HG02798 (cell line): ENCODE results near the gene RBM3.
"Not testable (repeated sequence)": the region's sequence is repeated elsewhere in the genome, so short reads cannot be mapped to it uniquely, and the experiment has no call there.

Source experiments
- ATAC-seq: cut with Tn5 transposase; IDR thresholded peaks from one replicate; pipeline ENCODE4 v1.9.1; 2021; ENCODE audit warnings: mild to moderate bottlenecking; ENCODE audit not compliant: unreplicated experiment, poor library complexity

RBM3 gene

DNA sequence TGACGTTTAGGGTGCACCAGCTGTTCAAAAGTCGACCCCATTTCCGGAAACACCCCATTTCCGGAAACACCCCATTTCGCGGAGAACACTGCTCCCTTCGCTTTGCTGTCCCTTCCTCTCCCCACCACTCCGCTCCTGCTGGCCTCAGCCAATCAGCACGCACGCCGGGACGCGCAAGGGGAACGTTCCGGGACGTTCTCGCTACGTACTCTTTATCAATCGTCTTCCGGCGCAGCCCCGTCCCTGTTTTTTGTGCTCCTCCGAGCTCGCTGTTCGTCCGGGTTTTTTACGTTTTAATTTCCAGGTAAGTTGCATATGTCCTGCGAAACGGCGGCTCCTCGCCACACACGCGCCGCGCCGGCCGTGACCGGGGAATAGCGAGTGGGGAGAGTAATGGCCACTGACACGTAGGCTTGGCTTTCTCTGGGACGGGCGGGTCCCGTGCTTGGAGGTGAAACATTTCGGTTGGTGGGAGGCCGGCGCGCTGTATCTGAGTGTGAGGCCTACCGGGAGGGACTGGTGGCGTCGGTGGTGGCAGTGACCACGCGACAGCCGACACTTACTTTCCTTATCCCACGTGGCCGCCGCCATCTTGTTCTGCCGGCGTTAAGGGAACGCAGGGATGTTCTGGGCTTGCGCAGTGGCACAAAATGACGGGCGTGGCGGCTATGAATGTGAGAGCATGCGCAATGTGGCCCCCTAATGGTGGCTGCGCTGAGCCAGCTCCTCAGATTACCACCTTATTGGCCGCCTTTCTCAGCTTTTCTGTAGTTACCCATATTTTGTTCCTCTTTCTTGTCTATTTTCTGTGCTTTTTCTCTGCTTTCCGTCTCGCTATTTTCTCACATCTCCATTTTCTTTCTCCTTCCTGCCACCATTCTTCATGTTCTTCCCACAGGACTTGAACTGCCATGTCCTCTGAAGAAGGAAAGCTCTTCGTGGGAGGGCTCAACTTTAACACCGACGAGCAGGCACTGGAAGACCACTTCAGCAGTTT, at the start of gene RBM3:
TSS of gene RBM3 (plus strand) at position 215 of the 997 bp plus-strand sequence. CDS start at position 912, 697 bp downstream.
- peak; percentile 94 for ATAC-seq

DNA sequence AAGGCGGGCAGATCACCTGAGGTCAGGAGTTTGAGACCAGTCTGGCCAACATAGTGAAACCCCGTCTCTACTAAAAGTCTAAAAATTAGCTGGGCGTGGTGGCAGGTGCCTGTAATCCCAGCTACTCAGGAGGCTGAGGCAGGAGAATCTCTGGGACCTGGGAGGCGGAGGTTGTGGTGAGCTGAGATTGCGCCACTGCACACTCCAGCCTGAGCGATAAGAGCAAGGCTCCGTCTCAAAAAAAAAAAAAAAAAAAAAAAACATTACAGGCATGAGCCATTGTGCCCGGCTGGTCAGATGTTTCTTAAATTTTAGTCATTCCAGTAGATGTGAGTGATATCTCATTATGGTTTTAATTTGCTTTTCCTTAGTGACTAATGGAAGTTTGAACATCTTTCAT, 48.4 kb upstream of the RBM3 start:
- ATAC-seq: not testable (repeated sequence)

DNA sequence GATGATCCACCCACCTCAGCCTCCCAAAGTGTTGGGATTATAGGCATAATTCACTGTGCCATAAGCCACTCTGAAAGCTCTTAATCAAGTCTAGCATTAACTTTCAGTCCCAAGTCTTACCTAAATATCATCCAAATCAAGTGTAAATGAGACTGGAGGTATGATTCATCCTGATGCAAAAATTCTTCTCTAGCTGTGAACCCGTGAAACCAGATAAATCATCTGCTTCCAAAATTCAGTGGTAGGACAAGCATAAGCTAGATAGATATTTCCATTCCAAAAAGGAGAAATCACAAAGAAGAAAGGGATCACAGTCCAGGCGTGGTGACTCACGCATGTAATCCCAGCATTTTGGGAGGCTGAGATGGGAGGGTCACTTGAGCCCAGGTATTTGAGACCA, 43.5 kb upstream of the RBM3 start:
- ATAC-seq: no peak

DNA sequence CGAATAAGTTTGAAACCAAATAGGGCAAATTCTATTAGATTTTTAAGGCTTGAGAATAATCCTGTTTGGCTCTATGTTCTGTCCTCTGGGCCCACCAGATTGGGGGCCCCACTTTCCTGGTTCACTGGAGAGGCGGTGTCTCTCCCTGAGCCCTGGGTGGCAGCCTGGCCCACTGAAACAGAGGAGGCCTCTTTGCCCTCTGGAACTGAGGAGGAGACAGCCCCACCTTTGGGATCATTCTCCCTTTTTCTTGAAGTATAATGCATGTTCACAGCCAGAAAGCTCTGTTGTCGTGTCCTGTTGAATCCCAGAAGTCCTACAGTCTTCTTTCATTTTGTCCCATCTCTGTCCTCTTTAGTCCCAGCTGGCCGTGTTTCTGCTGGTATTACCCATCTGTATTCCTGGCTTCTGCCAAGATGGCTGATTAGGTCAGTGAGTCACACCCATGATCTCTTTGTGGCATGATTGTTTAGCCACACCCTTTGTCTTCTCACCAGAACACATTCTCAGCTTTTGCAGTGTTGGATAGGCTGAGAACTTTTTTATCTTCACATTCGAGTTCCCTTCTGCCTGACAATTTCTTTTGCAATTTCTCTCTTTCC, 42.8 kb upstream of the RBM3 start:
- no peak for ATAC-seq

DNA sequence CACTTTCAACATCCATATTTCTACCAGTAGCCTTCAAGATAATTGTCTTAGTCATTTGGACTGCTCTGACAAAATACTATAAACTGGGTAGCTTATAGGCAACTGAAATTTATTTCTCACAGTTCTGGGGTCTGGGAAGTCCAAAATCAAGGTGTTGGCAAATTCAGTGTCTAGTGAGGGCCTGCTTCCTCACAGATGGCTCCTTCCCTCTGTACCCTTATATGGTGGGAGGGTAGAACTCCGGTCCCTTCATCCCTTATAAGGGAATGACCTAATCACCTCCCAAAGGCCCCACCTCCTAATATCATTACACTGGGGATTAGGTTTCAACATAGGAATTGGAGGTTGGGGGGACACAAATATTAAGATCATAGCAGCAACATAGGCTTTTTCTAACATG, 42.1 kb upstream of the RBM3 start:
- no peak for ATAC-seq

DNA sequence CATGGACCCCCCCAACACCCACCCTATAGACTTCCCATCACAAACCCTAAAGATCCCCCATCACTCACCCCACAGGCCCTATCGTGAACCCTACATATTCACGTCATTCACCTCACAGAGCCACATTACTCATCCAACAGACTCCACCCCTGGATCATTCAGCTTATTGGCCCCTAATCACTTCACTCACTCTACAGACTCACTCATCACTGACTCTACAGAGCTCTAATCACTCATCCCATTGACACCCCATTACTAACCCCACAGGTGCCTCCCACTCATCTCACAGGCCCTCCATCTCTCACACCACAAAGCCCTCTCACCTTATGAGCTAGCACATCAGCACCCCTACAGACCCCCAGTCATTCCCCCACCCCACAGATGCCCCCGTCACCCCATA, 41.1 kb upstream of the RBM3 start:
- no peak for ATAC-seq

DNA sequence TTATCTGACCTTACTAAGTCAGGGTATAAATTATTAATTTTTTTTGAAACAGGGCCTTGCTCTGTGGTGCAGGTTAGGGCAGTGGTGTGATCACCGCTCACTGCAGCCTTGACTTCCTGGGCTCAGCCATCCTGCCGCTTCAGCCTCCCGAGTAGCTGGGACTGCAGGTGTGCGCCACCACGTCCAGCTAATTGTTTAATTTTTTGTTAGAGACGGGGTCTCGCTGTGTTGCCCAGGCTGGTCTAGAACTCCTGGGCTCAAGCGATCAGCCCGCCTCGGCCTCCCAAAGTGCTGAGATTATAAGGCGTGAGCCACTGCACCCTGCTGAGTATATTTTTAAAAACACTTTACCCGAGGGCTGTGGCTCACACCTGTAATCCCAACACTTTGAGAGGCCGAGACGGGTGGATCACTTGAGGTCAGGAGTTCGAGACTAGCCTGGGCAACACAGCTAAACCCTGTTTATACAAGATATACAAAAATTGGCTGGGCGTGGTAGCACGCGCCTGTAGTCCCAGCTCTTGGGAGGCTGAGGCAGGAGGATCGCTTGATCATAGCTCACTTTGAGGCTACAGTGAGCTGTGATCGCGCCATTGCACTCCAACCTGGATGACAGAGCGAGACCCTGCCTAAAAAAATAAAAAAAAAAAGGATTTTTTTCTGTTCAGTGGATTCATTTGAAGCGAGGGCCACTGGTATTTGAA, 35.5 kb upstream of the RBM3 start:
- ATAC-seq: no peak

DNA sequence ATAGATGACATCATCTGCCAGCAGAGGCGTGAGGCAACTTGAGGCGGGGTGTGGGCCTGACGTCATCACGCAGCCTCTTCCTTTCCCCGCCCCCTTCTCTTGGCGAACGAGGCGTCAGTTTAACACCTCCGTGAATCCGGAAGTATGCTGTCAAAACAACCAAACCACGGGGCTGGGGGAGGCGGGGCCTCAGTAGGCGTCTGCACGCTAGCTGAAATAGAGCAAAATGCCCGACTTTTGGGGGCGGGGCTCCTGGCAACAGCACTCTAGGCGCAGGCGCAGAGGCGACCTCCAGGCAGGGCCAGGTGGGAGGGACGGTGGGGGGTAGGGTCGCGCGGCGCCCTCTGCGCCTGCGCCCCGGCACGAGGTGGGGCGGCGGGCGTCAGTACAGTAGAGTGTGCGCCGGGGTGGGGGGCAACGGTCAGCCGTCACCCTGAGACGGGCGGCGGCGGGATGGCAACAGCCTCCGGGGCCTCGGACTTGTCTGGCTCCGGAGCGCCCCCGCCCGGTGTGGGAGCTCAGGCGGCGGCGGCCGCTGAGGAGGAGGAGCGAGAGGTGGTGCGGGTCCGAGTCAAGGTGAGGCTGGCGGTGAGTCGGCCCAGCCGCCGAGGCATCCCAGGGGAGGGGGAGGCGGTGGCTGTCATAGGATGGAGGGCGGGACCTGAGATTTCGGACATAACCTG, 34.8 kb upstream of the RBM3 start, which contains the start of gene TBC1D25:
TSS of gene TBC1D25 (plus strand) at position 370 of the 683 bp plus-strand sequence. CDS start at position 454, 84 bp downstream.
- ATAC-seq: peak; percentile 89

DNA sequence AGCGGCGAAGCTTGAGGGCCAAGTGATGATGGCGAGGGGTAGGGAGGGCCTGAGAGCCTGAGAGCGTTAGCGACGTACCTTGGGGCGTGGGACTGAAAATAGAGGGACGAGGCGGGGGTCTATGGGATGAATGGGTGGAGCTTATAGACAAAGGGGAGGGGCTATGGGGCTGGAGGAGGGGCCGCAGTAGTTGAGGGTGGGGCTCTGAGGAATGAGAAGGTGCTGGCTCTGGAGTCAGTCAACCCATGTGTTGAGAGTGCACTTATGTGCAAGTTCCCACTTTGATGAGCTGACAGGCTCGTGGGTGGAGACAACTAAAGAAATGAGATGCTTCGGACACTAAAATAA, 34.3 kb upstream of the RBM3 start:
- ATAC-seq: peak; percentile 29

DNA sequence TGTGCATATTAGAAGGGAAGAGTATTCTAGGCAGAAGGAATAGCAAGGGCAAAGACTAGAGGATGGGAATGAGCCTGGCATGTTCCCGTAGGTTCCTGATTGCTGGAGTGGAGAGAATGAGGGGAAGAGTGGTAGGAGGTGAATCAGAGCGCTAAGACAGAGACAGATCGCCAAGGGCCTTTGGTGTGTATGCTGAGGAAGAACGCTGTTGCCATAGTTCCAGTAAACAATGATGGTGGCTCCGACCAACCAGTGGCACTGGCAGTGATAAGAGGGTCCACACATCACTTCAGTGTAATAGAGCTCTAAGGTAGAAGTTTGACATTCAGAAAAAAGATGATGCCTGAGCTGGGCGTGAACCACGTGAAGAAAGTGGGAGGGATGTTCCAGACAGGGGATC, 33.8 kb upstream of the RBM3 start:
- no peak for ATAC-seq

DNA sequence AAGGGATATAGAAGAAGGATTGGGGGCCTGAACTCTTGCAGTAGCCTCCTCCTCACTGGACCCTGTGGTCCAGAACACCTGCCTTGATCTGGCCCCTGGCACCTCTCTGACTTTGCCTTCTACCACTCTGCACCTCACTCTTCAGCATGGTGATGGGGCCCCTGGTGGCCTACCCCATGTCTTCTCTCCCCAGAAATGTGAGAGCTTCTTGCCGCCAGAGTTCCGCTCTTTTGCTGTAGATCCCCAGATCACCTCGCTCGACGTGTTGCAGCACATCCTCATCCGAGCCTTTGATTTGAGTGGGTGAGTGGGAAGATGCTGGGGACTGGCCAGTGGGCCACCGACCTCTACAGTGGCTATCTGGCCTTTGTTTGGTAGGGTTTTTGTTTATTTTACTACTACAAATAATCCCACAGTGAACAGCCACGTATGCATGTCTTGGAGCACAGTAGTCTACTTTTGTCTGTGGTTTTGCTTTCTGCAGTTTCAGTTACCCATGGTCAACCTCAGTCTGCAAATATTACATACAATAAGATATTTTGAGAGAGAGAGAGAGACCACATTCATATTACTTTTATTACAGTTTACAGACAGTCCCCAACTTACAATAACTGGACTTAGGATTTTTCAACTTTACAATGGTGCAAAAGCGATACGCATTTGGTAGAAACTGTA, 33.0 kb upstream of the RBM3 start:
- no peak for ATAC-seq

DNA sequence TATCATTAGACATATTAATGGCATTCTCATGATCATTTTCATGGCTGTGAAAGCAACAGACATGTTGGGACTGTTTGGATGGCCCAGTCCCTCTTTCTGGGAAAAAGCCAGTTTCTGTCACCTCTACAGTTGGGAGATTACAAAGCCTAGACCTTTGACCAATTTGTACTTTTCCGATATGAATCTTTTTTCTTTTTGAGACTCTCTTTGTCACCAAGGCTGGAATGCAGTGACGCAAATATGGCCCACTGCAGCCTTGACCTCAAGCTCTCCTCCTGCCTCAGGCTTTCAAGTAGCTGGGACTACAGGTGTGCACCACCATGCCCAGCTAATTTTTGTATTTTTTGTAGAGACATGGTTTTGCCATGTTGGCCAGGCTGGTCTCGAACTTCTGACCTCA, 25.4 kb upstream of the RBM3 start:
- no peak for ATAC-seq

DNA sequence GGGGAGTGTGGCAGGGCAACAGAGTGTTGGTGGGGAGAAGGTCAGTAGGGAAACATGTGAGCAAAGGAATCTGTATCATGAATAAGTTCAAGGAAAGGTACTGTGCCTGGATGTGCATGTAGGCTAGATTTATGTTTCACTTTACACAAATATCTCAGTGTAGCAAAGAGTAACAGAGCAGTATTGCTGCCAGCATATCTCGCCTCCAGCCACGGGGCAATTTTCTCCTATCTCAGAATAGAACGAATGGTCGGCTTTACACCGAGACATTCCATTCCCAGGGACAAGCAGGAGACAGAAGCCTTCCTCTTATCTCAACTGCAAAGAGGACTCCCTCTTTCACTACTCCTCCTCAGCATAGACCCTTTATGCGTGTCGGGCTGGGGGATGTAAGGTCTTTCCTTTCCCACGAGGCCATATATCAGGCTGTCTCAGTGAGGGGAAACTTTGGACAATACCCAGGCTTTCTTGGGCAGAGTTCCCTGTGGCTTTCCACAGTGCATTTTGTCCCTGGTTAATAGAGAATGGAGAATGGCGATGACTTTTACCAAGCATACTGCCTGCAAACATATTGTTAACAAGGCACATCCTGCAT, 18.5 kb upstream of the RBM3 start:
- ATAC-seq: not testable (repeated sequence)

DNA sequence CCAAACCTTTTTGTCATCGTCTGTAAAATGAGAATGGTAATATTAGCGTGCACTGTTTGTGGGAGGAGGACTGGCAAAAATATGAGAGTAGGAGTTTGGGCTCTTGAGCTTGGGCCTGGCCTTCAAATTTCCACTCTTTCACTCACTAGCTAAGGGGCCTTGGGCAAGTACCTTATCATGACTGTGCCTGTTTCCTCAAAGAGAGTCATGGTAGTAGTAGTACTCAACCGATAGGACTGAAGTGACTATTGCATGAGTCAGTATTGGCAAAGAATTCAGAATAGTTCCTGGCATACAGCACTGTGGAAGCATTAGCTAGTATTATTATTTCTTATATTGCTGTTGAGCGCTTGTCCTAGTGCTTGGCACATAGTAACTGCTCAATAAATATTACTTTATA, 16.0 kb upstream of the RBM3 start:
- no peak for ATAC-seq

DNA sequence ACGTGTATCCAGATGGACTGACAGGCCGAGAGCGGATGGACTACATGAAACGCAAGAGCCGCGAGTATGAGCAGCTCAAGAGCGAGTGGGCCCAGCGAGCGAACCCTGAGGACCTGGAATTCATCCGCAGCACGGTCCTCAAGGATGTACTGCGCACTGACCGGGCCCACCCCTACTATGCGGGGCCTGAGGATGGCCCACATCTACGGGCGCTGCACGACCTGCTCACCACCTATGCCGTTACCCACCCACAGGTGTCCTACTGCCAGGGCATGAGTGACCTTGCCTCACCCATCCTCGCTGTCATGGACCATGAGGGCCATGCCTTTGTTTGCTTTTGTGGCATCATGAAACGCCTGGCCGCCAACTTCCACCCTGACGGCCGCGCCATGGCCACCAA, 14.6 kb upstream of the RBM3 start:
- ATAC-seq: no peak

DNA sequence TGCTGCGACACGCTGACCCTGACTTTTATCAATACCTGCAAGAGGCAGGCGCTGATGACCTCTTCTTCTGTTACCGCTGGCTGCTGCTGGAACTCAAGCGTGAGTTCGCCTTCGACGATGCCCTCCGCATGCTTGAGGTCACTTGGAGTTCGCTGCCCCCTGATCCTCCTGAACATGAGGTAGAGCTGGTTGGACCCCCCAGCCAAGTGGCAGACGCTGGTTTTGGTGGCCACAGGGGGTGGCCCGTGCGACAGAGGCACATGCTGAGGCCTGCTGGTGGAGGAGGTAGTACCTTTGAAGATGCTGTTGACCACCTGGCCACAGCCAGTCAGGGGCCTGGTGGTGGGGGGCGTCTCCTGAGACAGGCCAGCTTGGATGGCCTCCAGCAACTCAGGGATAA, 14.2 kb upstream of the RBM3 start:
- no peak for ATAC-seq

DNA sequence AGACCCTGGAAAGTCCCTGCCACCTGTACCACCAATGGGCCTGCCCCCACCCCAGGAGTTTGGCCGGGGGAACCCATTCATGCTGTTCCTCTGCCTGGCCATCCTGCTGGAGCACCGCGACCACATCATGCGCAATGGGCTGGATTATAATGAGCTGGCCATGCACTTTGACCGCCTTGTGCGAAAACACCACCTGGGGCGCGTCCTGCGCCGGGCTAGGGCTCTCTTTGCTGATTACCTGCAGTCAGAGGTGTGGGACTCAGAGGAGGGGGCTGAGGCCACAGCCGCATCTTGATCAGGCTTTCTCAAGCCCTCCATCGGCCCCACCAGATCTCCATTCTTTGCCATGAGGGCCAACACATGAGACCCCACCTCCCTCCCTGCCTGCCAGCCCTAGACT, 13.6 kb upstream of the RBM3 start:
- no peak for ATAC-seq

DNA sequence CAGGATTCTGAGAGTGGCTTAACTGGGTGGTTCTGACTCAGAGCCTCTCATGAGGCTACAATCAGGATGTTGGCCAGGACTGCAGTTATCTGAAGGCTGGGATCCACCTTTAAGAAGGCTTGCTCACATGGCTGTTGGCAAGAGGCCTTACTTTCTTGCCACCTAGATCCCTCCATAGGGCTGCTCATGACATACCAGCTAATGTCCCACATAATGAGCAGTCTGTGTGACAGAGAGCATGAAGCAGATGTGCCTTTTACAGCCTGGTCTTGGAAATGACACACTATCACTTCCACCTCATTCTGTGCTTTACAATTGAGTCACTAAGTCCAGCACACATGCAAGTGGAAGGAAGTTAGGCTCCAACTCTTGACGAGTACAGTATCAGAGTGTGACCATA, 4.3 kb upstream of the RBM3 start:
- peak; percentile 19 for ATAC-seq

DNA sequence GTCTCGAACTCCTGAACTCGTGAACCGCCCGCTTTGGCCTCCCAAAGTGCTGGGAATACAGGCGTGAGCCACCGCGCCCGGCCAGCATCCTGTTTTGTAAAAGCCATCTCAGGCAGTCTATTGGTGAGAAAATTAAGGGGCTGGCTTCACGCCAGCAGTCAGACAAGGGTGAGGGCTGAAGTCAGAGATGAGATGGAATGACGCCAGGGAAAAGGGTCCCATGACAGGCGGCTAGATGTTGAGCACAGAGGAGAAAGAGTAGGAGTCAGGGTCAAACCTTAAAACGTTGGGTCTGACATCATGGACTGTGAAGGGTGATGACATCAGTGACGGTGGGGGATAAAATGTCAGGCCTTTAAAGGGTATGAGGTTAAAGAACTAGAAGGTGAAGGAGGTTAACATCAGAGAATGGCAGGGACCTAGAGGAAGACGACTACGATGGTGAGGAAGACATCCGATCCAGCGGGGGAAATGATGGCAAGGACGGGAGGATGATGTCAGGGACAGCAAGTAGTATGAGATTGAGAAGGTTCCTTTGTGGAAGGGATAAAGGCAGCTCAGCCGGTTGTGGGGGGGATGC, 504 bp upstream of the RBM3 start:
- no peak for ATAC-seq
